Urinary bladder (tissue), 4 donors: ENCODE results near the gene DAPK2. TPM values are rescaled to one million over a fixed set of nuclear protein-coding genes. Genes with fewer than 3 reads are reported as not detected.

Experiments used
- DNase-seq: peaks from one replicate; pipeline ENCODE4 v3.0.0-alpha.2; 2015; ENCODE audit errors: extremely low spot score
- H3K27ac ChIP-seq: one replicate; pipeline ENCODE4 v1.5.1; 2013; ENCODE audit warnings: low read depth, mild to moderate bottlenecking, moderate library complexity
- H3K36me3 ChIP-seq: one replicate; pipeline ENCODE4 v1.6.1; 2013; ENCODE audit warnings: mild to moderate bottlenecking, moderate library complexity; ENCODE audit not compliant: insufficient read depth
- H3K4me1 ChIP-seq: one replicate; pipeline ENCODE4 v1.6.1; 2013; ENCODE audit warnings: mild to moderate bottlenecking, moderate library complexity; ENCODE audit not compliant: insufficient read depth
- H3K4me3 ChIP-seq: one replicate; pipeline ENCODE4 v1.5.1; 2013; ENCODE audit warnings: low read depth, low read length
- WGBS: extraction: QIAGEN DNeasy Blood & Tissue Kit; methylation state at CpG from one replicate; pipeline ENCODE4 v1.1.7; 2013; 5-methylcytosine and 5-hydroxymethylcytosine counted together
- polyA plus RNA-seq: library from polyadenylated mRNA; stranded (reverse); fragments of 200-250 nt; gene quantifications from one replicate; pipeline ENCODE4 v1.2.3, GENCODE V29; 2013
- total RNA-seq: library from RNA; depleted of rRNA; stranded (reverse); fragments of >200 nt; gene quantifications from one replicate; pipeline ENCODE4 v1.2.3, GENCODE V29; 2014
- donor health status: healthy with polysubstance abuse.
- donor health status: healthy.

Gene DAPK2
- total and polyA plus RNA-seq, 2 donors, result 1.3 to 6.0 TPM

DNA sequence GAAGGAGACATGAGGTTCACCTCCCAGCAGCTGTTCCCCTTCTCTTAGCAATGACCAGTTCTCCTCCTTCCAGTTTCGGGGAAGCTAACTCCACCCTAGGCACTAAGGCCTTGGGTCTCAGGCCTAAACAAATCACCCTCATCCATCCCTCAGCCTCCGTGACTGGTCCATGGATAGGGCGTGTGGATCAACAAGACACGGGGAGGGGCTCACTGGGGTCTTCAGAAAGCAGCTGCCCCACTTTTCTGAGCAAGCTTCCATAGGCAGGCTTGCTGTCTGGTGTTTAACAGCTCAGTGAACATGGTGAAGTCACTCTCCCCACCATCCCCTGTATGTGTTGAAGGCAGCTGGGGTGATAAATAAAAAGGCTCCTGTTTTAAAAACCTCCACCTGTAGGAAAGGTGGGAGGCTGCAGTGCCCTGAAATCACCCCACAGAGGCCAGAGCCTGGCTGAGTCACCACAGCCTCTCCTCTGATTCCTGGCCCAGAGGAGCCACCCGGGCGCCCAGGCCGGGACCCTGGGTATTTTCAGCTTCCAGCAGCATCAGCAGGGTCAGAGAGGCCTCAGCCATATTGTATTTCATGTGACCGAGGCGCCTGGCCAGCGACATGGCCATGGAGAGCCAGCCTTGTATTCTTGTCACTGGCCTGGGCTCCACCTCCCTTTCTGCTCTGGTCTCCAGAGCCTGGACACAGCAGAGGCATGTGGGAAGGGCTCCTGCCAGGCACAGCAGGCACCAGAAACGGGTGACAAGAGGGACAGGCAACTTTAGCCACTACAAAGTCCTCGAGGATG, 152.2 kb downstream of the DAPK2 start:
- Histone ChIP-seq H3K27ac (no peak overlapping the region), H3K4me3 (no peak overlapping the region), H3K4me1 (no peaks in the 10 kb centered on the region), H3K36me3 (no peaks in the 10 kb centered on the region)
- no peak for DNase-seq
- WGBS, result 90% methylated on average over 12 of the region's 12 CpGs

GRCh38 chr15:63892794-63893441, 153.4 kb downstream of the DAPK2 start:
- Histone ChIP-seq H3K36me3 (no peaks in the 10 kb centered on the region), H3K27ac (no peak overlapping the region), H3K4me1 (no peaks in the 10 kb centered on the region), H3K4me3 (no peak overlapping the region)
- no peak for DNase-seq
- 86% methylated on average over 11 of the region's 11 CpGs for WGBS

GRCh38 chr15:63891768-63892133, 154.5 kb downstream of the DAPK2 start:
- DNase-seq, result no peak
- 68% methylated on average over 3 of the region's 3 CpGs for WGBS

DNA sequence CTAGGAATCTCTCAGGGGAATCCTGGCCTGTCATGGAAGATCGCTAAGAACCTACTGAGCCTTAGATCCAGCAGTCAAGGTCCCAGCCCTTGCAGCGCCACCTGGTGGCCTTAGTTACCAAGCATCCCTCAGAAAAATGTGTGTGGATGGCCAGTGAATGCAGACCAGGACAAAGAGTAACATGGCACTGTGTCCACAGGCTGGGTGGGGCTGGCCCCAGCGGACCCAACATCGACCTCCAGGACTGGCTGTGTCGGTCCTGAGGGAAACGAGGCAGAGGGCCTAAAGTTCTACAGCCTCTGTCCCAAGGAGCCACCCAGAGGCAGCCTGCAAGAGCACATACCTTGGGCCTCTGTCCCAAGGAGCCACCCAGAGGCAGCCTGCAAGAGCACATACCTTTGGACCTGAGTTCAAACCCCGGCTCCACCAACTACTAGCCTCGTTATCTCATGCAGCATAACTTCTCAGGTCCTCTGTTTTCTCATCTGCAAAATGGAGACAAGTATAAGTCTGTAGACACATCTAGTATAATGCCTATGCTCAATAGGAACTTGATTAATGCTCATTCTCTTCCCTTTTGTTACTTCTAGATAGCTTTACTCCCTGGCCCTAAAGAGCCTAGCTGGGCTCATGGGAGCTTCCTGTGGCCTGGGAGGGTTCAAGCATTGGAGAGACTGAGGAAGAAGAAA, 155.1 kb downstream of the DAPK2 start:
- H3K4me3 ChIP-seq, result no peak overlapping the region
- WGBS, result 38% methylated on average over 8 of the region's 8 CpGs
- DNase-seq, result no peak
- H3K4me1 ChIP-seq, result no peaks in the 10 kb centered on the region
- no peak overlapping the region for H3K27ac ChIP-seq
- no peaks in the 10 kb centered on the region for H3K36me3 ChIP-seq

More at GRCh38 chr15:63891768-63892133, 154.5 kb downstream of the DAPK2 start:
- Histone ChIP-seq H3K4me1 (no peaks in the 10 kb centered on the region), H3K27ac (no peak overlapping the region), H3K36me3 (no peaks in the 10 kb centered on the region), H3K4me3 (no peak overlapping the region)

DNA sequence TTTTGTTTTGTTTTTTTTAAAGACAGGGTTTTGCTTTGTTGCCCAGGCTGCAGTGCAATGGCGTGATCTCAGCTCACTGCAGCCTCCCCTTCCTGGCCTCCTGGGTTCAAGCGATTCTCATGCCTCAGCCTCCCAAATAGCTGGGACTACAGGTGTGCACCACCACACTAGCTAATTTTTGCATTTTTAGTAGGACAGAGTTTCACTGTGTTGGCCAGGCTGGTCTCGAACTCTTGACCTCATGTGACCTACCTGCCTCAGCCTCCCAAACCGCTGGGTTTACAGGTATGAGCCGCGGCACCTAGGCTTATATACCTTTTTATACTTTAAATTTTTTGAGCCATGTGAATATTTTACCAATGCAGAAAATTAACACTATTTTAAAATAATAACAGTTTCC, 155.7 kb downstream of the DAPK2 start:
- H3K4me3 ChIP-seq, result no peak overlapping the region
- WGBS, result 94% methylated on average over 6 of the region's 6 CpGs
- no peak for DNase-seq
- no peak overlapping the region for H3K27ac ChIP-seq
- H3K4me1 ChIP-seq, result no peaks in the 10 kb centered on the region
- no peaks in the 10 kb centered on the region for H3K36me3 ChIP-seq

- no peaks in the 10 kb centered on the region for H3K36me3 ChIP-seq
- H3K27ac ChIP-seq, result no peak overlapping the region
- H3K4me3 ChIP-seq, result no peak overlapping the region
- no peaks in the 10 kb centered on the region for H3K4me1 ChIP-seq
- no peak for DNase-seq
- 70% methylated on average over 5 of the region's 5 CpGs for WGBS
These were observed 156.5 kb downstream of the DAPK2 start for GRCh38 chr15:63889831-63890230.

DNA sequence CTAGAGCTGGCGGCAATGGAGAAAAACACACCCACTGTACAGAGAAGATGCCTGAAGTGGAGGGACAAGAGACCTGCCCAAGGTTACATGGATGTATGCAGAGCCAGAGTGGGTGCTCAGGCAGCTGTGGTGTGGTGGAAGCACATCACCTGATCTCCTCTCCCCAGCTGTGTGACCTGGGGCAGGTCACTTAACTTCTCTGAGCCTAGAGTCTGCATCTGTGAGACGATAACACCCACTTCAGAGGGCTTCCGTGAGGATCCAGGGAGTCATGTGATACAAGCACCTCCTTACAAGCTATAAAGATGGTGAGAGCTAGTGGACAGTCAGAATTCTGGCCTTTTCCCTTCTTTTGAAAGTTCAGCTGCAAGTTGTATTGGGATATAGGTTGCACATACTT, 157.5 kb downstream of the DAPK2 start:
- Histone ChIP-seq H3K4me3 (no peak overlapping the region), H3K4me1 (no peaks in the 10 kb centered on the region), H3K36me3 (no peaks in the 10 kb centered on the region), H3K27ac (no peak overlapping the region)
- WGBS, result 60% methylated on average over 3 of the region's 3 CpGs
- no peak for DNase-seq

DNA sequence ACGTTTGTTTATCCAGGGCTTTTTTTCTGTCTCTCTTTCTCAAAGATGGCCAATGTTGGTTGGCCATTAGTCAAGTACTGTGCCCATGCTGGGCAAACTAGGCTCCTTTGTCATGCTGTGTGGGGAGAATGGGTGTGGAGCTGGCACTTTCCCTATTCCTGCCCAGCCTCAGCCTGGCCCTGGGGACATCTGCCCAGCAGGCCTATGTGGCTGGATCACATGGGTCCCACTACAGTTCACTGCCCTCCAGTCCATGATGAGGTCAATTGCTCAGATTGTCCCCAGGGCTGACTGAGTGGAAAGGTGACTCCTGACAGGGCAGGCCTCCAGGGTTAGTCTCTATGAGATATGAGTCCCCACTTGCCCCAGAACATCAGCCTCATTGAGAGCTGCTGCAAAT, 158.1 kb downstream of the DAPK2 start:
- H3K4me3 ChIP-seq, result no peak overlapping the region
- no peak for DNase-seq
- H3K27ac ChIP-seq, result no peak overlapping the region
- H3K36me3 ChIP-seq, result no peaks in the 10 kb centered on the region
- H3K4me1 ChIP-seq, result no peaks in the 10 kb centered on the region
- whole genome bisulfite sequencing, result 56% methylated on average over 1 of the region's 1 CpG

DNA sequence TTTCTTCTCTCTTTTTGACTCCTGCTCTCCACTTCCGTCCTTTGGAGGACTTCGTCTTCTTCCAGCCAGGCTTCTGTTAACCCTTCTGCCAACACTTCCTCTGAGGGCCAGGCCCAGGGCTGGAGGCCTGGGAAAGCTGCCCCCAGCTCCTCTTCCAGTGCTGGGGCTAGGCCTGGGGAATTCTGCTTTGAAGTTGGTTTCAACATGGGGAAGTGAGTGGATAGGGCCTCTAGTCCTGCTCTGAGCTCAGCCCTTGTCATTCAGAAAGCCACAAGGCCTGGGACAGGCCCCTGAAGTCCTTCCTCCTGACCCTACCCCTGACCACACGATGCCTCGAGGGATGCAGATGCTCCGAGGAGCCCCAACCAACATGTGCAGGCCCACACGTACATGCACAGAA, 158.7 kb downstream of the DAPK2 start:
- H3K4me1 ChIP-seq, result no peaks in the 10 kb centered on the region
- no peak overlapping the region for H3K4me3 ChIP-seq
- H3K27ac ChIP-seq, result no peak overlapping the region
- no peaks in the 10 kb centered on the region for H3K36me3 ChIP-seq
- 60% methylated on average over 6 of the region's 6 CpGs for WGBS
- no peak for DNase-seq

- H3K4me1 ChIP-seq, result no peaks in the 10 kb centered on the region
- no peak overlapping the region for H3K4me3 ChIP-seq
- 93% methylated on average over 7 of the region's 7 CpGs for WGBS
- no peaks in the 10 kb centered on the region for H3K36me3 ChIP-seq
- no peak overlapping the region for H3K27ac ChIP-seq
- DNase-seq, result no peak
These were observed 161.3 kb downstream of the DAPK2 start for GRCh38 chr15:63884953-63885352.

DNA sequence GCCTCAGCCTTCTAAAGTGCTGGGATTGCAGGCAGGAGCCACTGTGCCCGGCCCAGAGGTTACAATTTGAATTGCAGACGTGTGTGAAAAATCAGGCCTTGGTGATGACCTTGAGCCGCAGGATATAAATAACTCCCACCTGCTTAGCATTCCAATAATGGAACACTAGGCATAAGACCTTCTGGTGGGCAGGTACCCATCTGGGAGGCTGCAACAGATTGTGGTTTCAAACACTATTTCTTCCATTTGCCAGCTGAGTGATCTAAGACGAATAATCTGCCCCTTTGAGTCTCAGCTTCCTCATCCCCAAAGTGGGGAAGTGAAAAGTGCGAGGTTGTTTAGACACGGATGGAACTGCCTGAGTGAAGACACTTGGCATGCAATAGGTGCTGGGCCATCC, 164.9 kb downstream of the DAPK2 start:
- no peak for DNase-seq
- WGBS, result 81% methylated on average over 6 of the region's 6 CpGs
- no peak overlapping the region for H3K27ac ChIP-seq

DNA sequence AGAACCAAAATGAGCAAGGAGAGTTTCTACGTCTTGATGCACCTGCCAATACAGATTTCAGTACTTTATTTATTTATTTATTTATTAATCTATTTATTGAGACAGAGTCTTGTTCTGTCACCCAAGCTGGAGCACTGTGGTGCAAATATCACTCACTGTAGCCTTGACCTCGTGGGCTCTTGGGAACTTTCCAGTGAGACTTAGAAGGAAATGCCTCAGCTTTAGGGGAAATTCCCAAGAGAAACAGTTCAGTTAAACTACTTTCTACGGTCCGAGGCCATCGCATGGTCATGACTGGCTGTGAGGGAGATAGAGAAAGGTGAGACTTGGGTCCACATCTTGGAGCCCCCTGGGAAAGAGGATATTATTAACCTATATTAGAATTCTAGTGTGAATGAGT, 165.5 kb downstream of the DAPK2 start:
- H3K4me3 ChIP-seq, result no peak overlapping the region
- H3K27ac ChIP-seq, result no peak overlapping the region
- H3K4me1 ChIP-seq, result no peaks in the 10 kb centered on the region
- H3K36me3 ChIP-seq, result no peaks in the 10 kb centered on the region
- WGBS, result 55% methylated on average over 5 of the region's 5 CpGs
- no peak for DNase-seq

More for the DNA sequence above, 164.9 kb downstream of the DAPK2 start:
- no peaks in the 10 kb centered on the region for H3K36me3 ChIP-seq
- H3K4me3 ChIP-seq, result no peak overlapping the region
- no peaks in the 10 kb centered on the region for H3K4me1 ChIP-seq

DNA sequence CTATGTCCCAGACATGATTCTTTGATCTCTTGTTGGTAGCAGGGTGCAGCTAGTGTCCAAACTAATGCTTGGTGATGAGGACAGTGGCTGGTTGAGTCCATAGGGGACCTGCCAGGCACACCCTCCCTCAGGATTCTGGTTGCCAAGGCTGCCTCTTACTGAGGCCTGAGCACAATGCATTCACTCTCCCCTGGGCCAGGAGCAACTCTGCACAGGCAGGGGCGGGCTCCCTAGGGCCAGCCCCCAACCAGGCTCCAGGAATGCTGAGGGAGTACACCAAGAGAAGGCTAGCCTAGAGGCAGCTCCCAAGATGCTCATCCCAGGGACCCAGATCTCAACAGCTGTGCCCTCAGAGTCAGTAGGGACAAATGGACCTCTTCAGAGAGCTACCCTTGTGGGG, 166.3 kb downstream of the DAPK2 start:
- 80% methylated on average over 1 of the region's 1 CpG for WGBS
- H3K4me3 ChIP-seq, result no peak overlapping the region
- H3K36me3 ChIP-seq, result no peaks in the 10 kb centered on the region
- no peak overlapping the region for H3K27ac ChIP-seq
- H3K4me1 ChIP-seq, result no peaks in the 10 kb centered on the region
- DNase-seq, result no peak

DNA sequence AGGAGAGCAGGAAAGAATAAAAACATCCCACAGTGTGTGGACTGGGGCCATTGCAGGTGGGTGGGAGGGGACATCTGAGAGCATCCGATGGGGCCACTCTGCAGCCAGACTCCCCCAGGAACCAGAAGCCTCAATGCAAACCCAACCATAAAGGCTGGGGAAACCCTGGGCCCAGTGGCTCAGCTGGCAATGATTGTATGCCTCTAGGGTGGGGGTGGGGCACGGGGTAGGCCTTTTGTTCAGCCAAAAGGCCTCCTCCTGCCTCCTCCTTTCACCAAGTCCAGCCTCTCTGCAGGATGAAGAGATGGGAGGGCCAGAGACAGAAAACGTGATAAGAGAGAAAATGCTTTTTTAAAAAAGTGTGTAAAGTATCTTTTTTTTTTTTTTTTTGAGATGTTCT, 167.1 kb downstream of the DAPK2 start:
- 50% methylated on average over 3 of the region's 3 CpGs for WGBS
- Histone ChIP-seq H3K4me1 (no peaks in the 10 kb centered on the region), H3K27ac (no peak overlapping the region), H3K4me3 (no peak overlapping the region), H3K36me3 (no peaks in the 10 kb centered on the region)
- DNase-seq, result no peak
